Sigmoid colon (tissue), 4 donors: Measurements from ENCODE around the gene ATP8A1.

Source experiments
- EP300 ChIP-seq, 4 donors: sonication (generic); formaldehyde crosslinking; IDR thresholded peaks; one replicate each; pipeline ENCODE4 v1.6.1; 2017; ENCODE audit warnings: antibody characterized with exemption in 4 of 4
- POLR2A ChIP-seq, 2 donors: fragments of 450-650 bp; IDR thresholded peaks; one replicate each; pipeline ENCODE4 v1.6.1; 2016; ENCODE audit warnings: antibody characterized with exemption in 2 of 2, mild to moderate bottlenecking in 2 of 2, moderate library complexity in 2 of 2
- POLR2AphosphoS5 ChIP-seq, 4 donors: sonication (generic); formaldehyde crosslinking; IDR thresholded peaks; one replicate each; pipeline ENCODE4 v1.6.1; 2017; ENCODE audit warnings: antibody characterized with exemption in 4 of 4
- TF ChIP-seq, protein P1 (sequence below), 4 experiments: fragments of 450-650 bp in 3 of 4; fragments of 200-600 bp in 1 of 4; IDR thresholded peaks; one replicate each; pipeline ENCODE4 v1.5.1; 2016 to 2019; ENCODE audit warnings: antibody characterized with exemption in 4 of 4, mild to moderate bottlenecking in 3 of 4, moderate library complexity in 2 of 4

- TF ChIP-seq POLR2A (IDR thresholded peaks at IDR 0.05) (no peak), EP300 (IDR thresholded peaks at IDR 0.05) (no peak), POLR2AphosphoS5 (IDR thresholded peaks at IDR 0.05) (no peak)
- TF ChIP-seq, protein P1, sequence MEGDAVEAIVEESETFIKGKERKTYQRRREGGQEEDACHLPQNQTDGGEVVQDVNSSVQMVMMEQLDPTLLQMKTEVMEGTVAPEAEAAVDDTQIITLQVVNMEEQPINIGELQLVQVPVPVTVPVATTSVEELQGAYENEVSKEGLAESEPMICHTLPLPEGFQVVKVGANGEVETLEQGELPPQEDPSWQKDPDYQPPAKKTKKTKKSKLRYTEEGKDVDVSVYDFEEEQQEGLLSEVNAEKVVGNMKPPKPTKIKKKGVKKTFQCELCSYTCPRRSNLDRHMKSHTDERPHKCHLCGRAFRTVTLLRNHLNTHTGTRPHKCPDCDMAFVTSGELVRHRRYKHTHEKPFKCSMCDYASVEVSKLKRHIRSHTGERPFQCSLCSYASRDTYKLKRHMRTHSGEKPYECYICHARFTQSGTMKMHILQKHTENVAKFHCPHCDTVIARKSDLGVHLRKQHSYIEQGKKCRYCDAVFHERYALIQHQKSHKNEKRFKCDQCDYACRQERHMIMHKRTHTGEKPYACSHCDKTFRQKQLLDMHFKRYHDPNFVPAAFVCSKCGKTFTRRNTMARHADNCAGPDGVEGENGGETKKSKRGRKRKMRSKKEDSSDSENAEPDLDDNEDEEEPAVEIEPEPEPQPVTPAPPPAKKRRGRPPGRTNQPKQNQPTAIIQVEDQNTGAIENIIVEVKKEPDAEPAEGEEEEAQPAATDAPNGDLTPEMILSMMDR (IDR thresholded peaks at IDR 0.05): no peak
Observed at GRCh38 chr4:42578187-42578586, 78.7 kb downstream of the ATP8A1 start.
